PFSK-1 (cell line): Measurements from ENCODE around the gene TMEM140.
A peak's percentile ranks its signal among the peaks of the same experiment; 100 is the strongest.

Experiments
- FOXP2 ChIP-seq: optimal IDR thresholded peaks from 2 replicates; pipeline ENCODE3; 2011; ENCODE audit warnings: borderline replicate concordance, control low read depth, inconsistent platforms; ENCODE audit not compliant: insufficient read depth; ENCODE audit errors: extremely low read length, extremely low read depth
- POLR2AphosphoS5 ChIP-seq: IDR thresholded peaks from 2 replicates; pipeline ENCODE4 v1.6.1; 2012; ENCODE audit warnings: low read depth, mild to moderate bottlenecking, control low read depth, low read length, moderate library complexity
- SIN3A ChIP-seq: IDR thresholded peaks from 2 replicates; pipeline ENCODE4 v1.6.1; 2012; ENCODE audit warnings: mild to moderate bottlenecking, low read length, moderate library complexity, borderline replicate concordance; ENCODE audit not compliant: insufficient read depth
- TAF1 ChIP-seq: IDR thresholded peaks from 2 replicates; pipeline ENCODE4 v1.6.1; 2012; ENCODE audit warnings: low read length, control low read depth, borderline replicate concordance; ENCODE audit not compliant: insufficient read depth
- TF ChIP-seq, protein P1 (sequence below), 2 experiments: IDR thresholded peaks; 2 replicates each; pipeline versions ENCODE4 v1.6.1 to v1.8.0; 2011 to 2012; ENCODE audit warnings: low read depth in 2 of 2, low read length in 2 of 2, control low read depth in 1 of 2, inconsistent platforms in 1 of 2, mild to moderate bottlenecking in 1 of 2, moderate library complexity in 1 of 2; ENCODE audit not compliant: insufficient read depth in 1 of 2

Gene TMEM140

DNA sequence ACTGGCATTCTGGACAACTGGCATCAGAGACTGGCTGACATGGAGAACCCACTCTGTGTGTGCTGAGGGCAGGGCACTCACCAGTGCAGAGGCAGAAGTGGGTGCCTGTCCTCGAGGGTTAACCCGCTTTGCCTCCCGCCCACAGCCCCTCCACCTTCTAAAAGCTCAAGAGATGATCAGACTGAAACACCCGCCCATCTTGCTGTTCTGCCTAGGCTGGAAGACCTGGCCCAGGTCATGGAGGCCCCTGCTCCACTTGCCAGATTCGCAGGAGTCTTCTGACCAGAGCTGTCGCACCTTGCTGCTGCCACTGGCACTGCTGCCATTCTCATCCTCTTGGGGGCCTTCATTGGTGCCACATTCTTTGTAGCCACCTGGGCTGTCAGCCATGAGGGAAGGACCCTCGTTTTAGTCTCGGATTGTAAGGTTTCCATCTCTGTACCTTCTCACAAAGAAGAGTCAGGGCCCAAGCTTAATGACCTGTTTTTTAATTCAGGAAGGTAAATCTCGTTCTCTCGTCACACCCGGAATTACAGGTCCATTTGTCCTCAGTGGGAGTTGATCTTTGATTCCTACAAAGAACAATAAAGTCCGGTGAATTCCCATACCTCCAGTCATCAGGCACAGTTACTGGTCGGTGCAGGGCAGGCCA is 20.7 kb downstream of the TMEM140 start:
- TF ChIP-seq TAF1, result no peak
- TF ChIP-seq SIN3A, result no peak

- TF ChIP-seq, protein P1, sequence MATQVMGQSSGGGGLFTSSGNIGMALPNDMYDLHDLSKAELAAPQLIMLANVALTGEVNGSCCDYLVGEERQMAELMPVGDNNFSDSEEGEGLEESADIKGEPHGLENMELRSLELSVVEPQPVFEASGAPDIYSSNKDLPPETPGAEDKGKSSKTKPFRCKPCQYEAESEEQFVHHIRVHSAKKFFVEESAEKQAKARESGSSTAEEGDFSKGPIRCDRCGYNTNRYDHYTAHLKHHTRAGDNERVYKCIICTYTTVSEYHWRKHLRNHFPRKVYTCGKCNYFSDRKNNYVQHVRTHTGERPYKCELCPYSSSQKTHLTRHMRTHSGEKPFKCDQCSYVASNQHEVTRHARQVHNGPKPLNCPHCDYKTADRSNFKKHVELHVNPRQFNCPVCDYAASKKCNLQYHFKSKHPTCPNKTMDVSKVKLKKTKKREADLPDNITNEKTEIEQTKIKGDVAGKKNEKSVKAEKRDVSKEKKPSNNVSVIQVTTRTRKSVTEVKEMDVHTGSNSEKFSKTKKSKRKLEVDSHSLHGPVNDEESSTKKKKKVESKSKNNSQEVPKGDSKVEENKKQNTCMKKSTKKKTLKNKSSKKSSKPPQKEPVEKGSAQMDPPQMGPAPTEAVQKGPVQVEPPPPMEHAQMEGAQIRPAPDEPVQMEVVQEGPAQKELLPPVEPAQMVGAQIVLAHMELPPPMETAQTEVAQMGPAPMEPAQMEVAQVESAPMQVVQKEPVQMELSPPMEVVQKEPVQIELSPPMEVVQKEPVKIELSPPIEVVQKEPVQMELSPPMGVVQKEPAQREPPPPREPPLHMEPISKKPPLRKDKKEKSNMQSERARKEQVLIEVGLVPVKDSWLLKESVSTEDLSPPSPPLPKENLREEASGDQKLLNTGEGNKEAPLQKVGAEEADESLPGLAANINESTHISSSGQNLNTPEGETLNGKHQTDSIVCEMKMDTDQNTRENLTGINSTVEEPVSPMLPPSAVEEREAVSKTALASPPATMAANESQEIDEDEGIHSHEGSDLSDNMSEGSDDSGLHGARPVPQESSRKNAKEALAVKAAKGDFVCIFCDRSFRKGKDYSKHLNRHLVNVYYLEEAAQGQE (IDR thresholded peaks at IDR 0.05; ENCODE audit: insufficient read depth in 1 of 2, low read depth in 2 of 2, low read length in 2 of 2), result no peak
- TF ChIP-seq FOXP2, result no peak
- TF ChIP-seq TAF1, result no peak
- TF ChIP-seq SIN3A, result no peak
- no peak; the same call in 1 of the 2 replicates for TF ChIP-seq POLR2AphosphoS5
Measured at GRCh38 chr7:135169141-135169963, 21.5 kb downstream of the TMEM140 start.

GRCh38 chr7:135169964-135170273 is 22.0 kb downstream of the TMEM140 start:
- no peak for TF ChIP-seq SIN3A
- no peak for TF ChIP-seq POLR2AphosphoS5
- TF ChIP-seq FOXP2, result no peak
- TF ChIP-seq TAF1, result no peak
- TF ChIP-seq, protein P1 (IDR thresholded peaks at IDR 0.05; ENCODE audit: insufficient read depth in 1 of 2, low read depth in 2 of 2, low read length in 2 of 2), result no peak

- TF ChIP-seq TAF1 (peak; percentile 25; the same call in 1 of the 2 replicates), POLR2AphosphoS5 (peak; percentile 83), SIN3A (no peak), FOXP2 (peak; percentile 42)
- TF ChIP-seq, protein P1 (IDR thresholded peaks at IDR 0.05; ENCODE audit: insufficient read depth in 1 of 2, low read depth in 2 of 2, low read length in 2 of 2), result peak in 1 of 2 experiments; percentile 20; a peak in 2 of 4 replicates
Measured at GRCh38 chr7:135170274-135170997, 22.6 kb downstream of the TMEM140 start, which contains the start of gene CYREN. Gene CYREN, minus strand, starts transcription at chr7:135170707. Its CDS starts 1,785 bp downstream, at chr7:135168922.

DNA sequence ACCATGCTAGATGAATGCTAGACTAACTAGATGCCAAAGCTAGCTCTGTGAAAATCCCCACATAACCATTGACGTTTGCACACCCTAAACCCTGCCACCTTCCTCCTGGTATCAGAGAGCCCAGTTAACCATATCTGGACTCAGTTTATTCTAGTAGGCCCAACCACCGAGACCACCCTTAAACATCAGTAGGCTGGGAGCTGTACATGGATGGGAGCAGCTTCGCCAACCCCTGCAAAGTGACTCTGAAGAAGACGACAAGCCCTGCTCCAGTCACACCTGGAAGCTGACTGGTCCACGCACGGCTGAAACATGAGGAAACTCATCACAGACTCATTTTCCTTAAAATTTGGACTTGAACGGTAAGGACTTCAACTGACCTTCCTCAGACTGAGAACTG is 27.1 kb downstream of the TMEM140 start:
- TF ChIP-seq, protein P1 (IDR thresholded peaks at IDR 0.05; ENCODE audit: insufficient read depth in 1 of 2, low read depth in 2 of 2, low read length in 2 of 2), result no peak
- no peak for TF ChIP-seq POLR2AphosphoS5
- no peak for TF ChIP-seq FOXP2
- no peak for TF ChIP-seq TAF1
- no peak for TF ChIP-seq SIN3A
